ENCODE measurements around the gene SLC25A24.
"Not testable (repeated sequence)": the region's sequence is repeated elsewhere in the genome, so short reads cannot be mapped to it uniquely, and the experiment has no call there.

SLC25A24 gene

GRCh38 chr1:108141621-108142020 is 58.5 kb downstream of the SLC25A24 start:
- Histone ChIP-seq H3K4me3 (no peak overlapping the region), H3K4me2 (peak overlapping the region in 5 of 11 experiments; percentile 2 to 73 (median 22); a peak in 7 of 22 replicates), H3K4me1 (peaks cover 0 to 27% (median 6%) of the 10 kb centered on the region in 10 experiments; a peak in 11 of 20 replicates), H3K9ac (no peak overlapping the region), H3K9me3 (replicated peaks in 1 of 11) (peaks cover 35 to 65% (median 46%) of the 10 kb centered on the region in 11 experiments), H3K36me3 (peaks cover 77 to 93% (median 89%) of the 10 kb centered on the region in 11 experiments), H3K27me3 (no peaks in the 10 kb centered on the region), H4K20me1 (no peaks in the 10 kb centered on the region), H3K27ac (peak overlapping the region in 5 of 11 experiments; percentile 6 to 55 (median 26); a peak in 8 of 22 replicates)
- TF ChIP-seq Cebpa-rat (IDR thresholded peaks at IDR 0.05), result 0 out of 22 replicates have a peak, but pooled peaks of 1 of the 11 experiments have one; percentile 10

GRCh38 chr1:108140936-108141335 is 59.2 kb downstream of the SLC25A24 start:
- no peaks in the 10 kb centered on the region for H4K20me1 ChIP-seq
- no peaks in the 10 kb centered on the region for H3K27me3 ChIP-seq
- peak overlapping the region in 4 of 11 experiments; percentile 4 to 73 (median 44); a peak in 7 of 22 replicates for H3K4me2 ChIP-seq
- H3K4me1 ChIP-seq, result peaks cover 0 to 27% (median 6%) of the 10 kb centered on the region in 10 experiments; a peak in 11 of 20 replicates
- H3K36me3 ChIP-seq, result peaks cover 76 to 93% (median 88%) of the 10 kb centered on the region in 11 experiments
- no peak overlapping the region for H3K9ac ChIP-seq
- H3K27ac ChIP-seq, result peak overlapping the region in 5 of 11 experiments; percentile 6 to 55 (median 15); a peak in 8 of 22 replicates
- no peak for TF ChIP-seq Cebpa-rat (IDR thresholded peaks at IDR 0.05)
- H3K4me3 ChIP-seq, result no peak overlapping the region
- peaks cover 29 to 59% (median 39%) of the 10 kb centered on the region in 11 experiments for H3K9me3 ChIP-seq (replicated peaks in 1 of 11)

DNA sequence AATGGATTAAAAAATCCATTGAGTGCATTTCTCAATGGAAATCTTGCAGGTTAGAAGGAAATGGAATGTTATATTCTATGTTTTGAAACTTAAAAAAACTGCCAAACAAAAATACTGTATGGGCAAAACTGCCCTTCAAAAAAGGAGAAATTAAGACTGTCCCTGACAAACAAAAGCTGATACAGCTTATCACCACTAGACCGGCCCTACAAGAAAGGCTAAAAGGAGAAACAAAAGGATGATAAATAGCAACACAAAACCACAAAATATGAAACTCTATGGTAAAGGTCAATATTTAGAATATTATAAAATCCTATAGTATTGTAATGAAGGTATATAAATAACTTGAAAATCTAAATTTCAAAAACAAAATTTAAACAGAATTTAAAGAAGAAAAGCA is 60.0 kb downstream of the SLC25A24 start:
- Histone ChIP-seq H3K4me2 (peak overlapping the region in 1 of 11 experiments; percentile 35; a peak in 2 of 22 replicates), H3K27ac (peak overlapping the region in 1 of 11 experiments; percentile 30; a peak in 1 of 22 replicates), H3K4me3 (no peak overlapping the region), H3K36me3 (peaks cover 71 to 92% (median 85%) of the 10 kb centered on the region in 11 experiments), H4K20me1 (no peaks in the 10 kb centered on the region), H3K27me3 (no peaks in the 10 kb centered on the region), H3K9ac (no peak overlapping the region), H3K9me3 (replicated peaks in 1 of 11) (peaks cover 21 to 51% (median 31%) of the 10 kb centered on the region in 11 experiments), H3K4me1 (peaks cover 0 to 27% (median 6%) of the 10 kb centered on the region in 10 experiments; a peak in 11 of 20 replicates)
- TF ChIP-seq Cebpa-rat (IDR thresholded peaks at IDR 0.05), result no peak

- peaks cover 0 to 27% (median 6%) of the 10 kb centered on the region in 10 experiments; a peak in 11 of 20 replicates for H3K4me1 ChIP-seq
- peaks cover 16 to 45% (median 25%) of the 10 kb centered on the region in 11 experiments for H3K9me3 ChIP-seq (replicated peaks in 1 of 11)
- H4K20me1 ChIP-seq, H3K9ac ChIP-seq, H3K27me3 ChIP-seq, H3K4me3 ChIP-seq, H3K4me2 ChIP-seq, H3K27ac ChIP-seq: not testable (repeated sequence)
- H3K36me3 ChIP-seq, result peaks cover 66 to 90% (median 80%) of the 10 kb centered on the region in 11 experiments
Observed at GRCh38 chr1:108139555-108139954, 60.6 kb downstream of the SLC25A24 start.

GRCh38 chr1:108133148-108133547 is 67.0 kb downstream of the SLC25A24 start:
- H3K4me1 ChIP-seq, result peaks cover 0 to 28% (median 4%) of the 10 kb centered on the region in 10 experiments; a peak in 12 of 20 replicates

DNA sequence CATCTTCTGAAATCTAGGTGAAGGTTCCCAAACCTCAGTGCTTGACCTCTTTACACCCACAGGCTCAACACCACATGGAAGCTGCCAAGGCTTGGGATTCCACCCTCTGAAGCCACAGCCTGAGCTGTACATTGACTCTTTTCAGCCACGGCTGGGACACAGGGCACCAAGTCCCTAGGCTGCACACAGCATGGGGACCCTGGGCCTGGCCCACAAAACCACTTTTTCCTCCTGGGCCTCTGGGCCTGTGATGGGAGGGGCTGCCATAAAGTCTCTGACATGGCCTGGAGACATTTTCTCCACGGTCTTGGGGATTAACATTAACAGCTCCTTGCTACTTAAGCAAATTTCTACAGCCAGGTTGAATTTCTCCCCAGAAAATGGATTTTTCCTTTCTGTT is 67.8 kb downstream of the SLC25A24 start:
- not testable (repeated sequence) for H3K27ac ChIP-seq, H4K20me1 ChIP-seq, H3K9ac ChIP-seq, H3K27me3 ChIP-seq
- Histone ChIP-seq H3K4me1 (peaks cover 0 to 28% (median 5%) of the 10 kb centered on the region in 10 experiments; a peak in 12 of 20 replicates), H3K36me3 (peaks cover 39 to 54% (median 51%) of the 10 kb centered on the region in 11 experiments), H3K4me3 (peak overlapping the region in 1 of 10 experiments; percentile 18; a peak in 1 of 20 replicates), H3K4me2 (peak overlapping the region in 1 of 11 experiments; percentile 28; a peak in 1 of 22 replicates), H3K9me3 (replicated peaks in 1 of 11) (peaks cover 25 to 36% (median 33%) of the 10 kb centered on the region in 11 experiments)

More at GRCh38 chr1:108133148-108133547, 67.0 kb downstream of the SLC25A24 start:
- H3K27ac ChIP-seq, H3K27me3 ChIP-seq, H3K4me2 ChIP-seq, H4K20me1 ChIP-seq, H3K9ac ChIP-seq: not testable (repeated sequence)
- Histone ChIP-seq H3K4me3 (peak overlapping the region in 1 of 10 experiments; percentile 18; a peak in 1 of 20 replicates), H3K36me3 (peaks cover 47 to 62% (median 59%) of the 10 kb centered on the region in 11 experiments), H3K9me3 (replicated peaks in 1 of 11) (peaks cover 25 to 38% (median 33%) of the 10 kb centered on the region in 11 experiments)

DNA sequence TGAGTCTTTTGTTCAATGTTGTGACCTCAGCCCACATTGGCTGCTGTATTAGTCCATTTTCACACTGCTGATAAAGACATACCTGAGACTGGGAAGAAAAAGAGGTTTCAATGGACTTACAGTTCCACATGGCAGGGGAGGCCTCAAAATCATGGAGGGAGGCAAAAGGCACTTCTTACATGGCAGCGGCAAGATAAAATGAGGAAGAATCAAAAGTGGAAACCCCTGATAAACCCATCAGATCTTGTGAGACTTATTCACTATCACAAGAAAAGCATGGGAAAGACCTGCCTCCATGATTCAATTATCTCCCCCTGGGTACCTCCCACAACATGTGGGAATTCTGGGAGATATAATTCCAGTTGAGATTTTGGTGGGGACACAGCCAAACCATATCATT is 68.9 kb downstream of the SLC25A24 start:
- not testable (repeated sequence) for H3K27ac ChIP-seq, H3K27me3 ChIP-seq, H4K20me1 ChIP-seq, H3K4me3 ChIP-seq, H3K9ac ChIP-seq
- Histone ChIP-seq H3K9me3 (replicated peaks in 1 of 11) (peaks cover 25 to 36% (median 33%) of the 10 kb centered on the region in 11 experiments), H3K36me3 (peaks cover 28 to 43% (median 40%) of the 10 kb centered on the region in 11 experiments), H3K4me1 (peaks cover 9 to 38% (median 16%) of the 10 kb centered on the region in 10 experiments), H3K4me2 (peak overlapping the region in 5 of 11 experiments; percentile 22 to 55 (median 42); a peak in 8 of 22 replicates)

GRCh38 chr1:108130794-108131193 is 69.3 kb downstream of the SLC25A24 start:
- H3K9ac ChIP-seq, result no peak overlapping the region
- peaks cover 14 to 38% (median 19%) of the 10 kb centered on the region in 10 experiments for H3K4me1 ChIP-seq
- peaks cover 23 to 39% (median 36%) of the 10 kb centered on the region in 11 experiments for H3K36me3 ChIP-seq
- peak overlapping the region in 5 of 11 experiments; percentile 22 to 55 (median 42); a peak in 9 of 22 replicates for H3K4me2 ChIP-seq
- no peak for TF ChIP-seq Cebpa-rat (IDR thresholded peaks at IDR 0.05)
- no peaks in the 10 kb centered on the region for H4K20me1 ChIP-seq
- H3K9me3 ChIP-seq (replicated peaks in 1 of 11), result peaks cover 25 to 36% (median 33%) of the 10 kb centered on the region in 11 experiments
- no peak overlapping the region for H3K4me3 ChIP-seq
- H3K27me3 ChIP-seq, result no peaks in the 10 kb centered on the region
- no peak overlapping the region for H3K27ac ChIP-seq

GRCh38 chr1:108129999-108130398 is 70.1 kb downstream of the SLC25A24 start:
- Histone ChIP-seq H3K9ac (no peak overlapping the region), H3K4me3 (no peak overlapping the region), H4K20me1 (no peaks in the 10 kb centered on the region), H3K9me3 (replicated peaks in 1 of 11) (peaks cover 25 to 36% (median 33%) of the 10 kb centered on the region in 11 experiments), H3K4me1 (peaks cover 21 to 44% (median 24%) of the 10 kb centered on the region in 10 experiments), H3K4me2 (no peak overlapping the region), H3K27ac (no peak overlapping the region), H3K36me3 (peaks cover 18 to 33% (median 31%) of the 10 kb centered on the region in 11 experiments), H3K27me3 (no peaks in the 10 kb centered on the region)
- TF ChIP-seq Cebpa-rat (IDR thresholded peaks at IDR 0.05), result no peak
